Rectal smooth muscle tissue (tissue), 1 donor: ENCODE results near the gene PFKM.
"Not testable (repeated sequence)": the region's sequence is repeated elsewhere in the genome, so short reads cannot be mapped to it uniquely, and the experiment has no call there.

Experiments
- H3K27ac ChIP-seq: one replicate; pipeline ENCODE4 v1.7.0; 2013; ENCODE audit warnings: low read depth, low read length, inconsistent platforms
- H3K27me3 ChIP-seq: one replicate; pipeline ENCODE4 v1.7.0; 2013; ENCODE audit warnings: low read length; ENCODE audit not compliant: control insufficient read depth, insufficient read depth
- H3K36me3 ChIP-seq: one replicate; pipeline ENCODE4 v1.7.0; 2013; ENCODE audit warnings: low read length; ENCODE audit not compliant: control insufficient read depth, insufficient read depth
- H3K4me1 ChIP-seq: one replicate; pipeline ENCODE4 v1.7.0; 2013; ENCODE audit warnings: low read length; ENCODE audit not compliant: control insufficient read depth, insufficient read depth
- H3K4me3 ChIP-seq: one replicate; pipeline ENCODE4 v1.7.0; 2013; ENCODE audit warnings: low read length
- H3K9ac ChIP-seq: one replicate; pipeline ENCODE4 v1.7.0; 2013; ENCODE audit warnings: low read length

Gene PFKM

DNA sequence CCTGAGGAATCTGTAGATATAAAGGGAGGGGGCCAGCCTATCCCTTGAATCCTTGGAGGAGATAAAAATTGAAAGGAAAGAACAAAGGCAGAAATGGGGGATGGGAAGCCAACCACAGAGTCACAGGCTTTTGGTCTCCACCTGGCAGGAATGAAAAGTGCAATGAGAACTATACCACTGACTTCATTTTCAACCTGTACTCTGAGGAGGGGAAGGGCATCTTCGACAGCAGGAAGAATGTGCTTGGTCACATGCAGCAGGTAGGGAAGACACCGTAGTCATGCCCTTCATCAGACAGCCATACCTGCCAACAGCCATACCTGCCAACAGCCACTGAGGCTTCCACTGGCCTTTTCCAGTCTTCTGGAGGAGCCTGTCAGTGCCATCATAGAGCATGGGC, 24.7 kb downstream of the PFKM start:
- H3K27ac ChIP-seq: no peak overlapping the region
- H3K36me3 ChIP-seq: peaks cover 26% of the 10 kb centered on the region
- H3K4me1 ChIP-seq: no peaks in the 10 kb centered on the region
- no peak overlapping the region for H3K4me3 ChIP-seq
- no peaks in the 10 kb centered on the region for H3K27me3 ChIP-seq
- H3K9ac ChIP-seq: no peak overlapping the region

DNA sequence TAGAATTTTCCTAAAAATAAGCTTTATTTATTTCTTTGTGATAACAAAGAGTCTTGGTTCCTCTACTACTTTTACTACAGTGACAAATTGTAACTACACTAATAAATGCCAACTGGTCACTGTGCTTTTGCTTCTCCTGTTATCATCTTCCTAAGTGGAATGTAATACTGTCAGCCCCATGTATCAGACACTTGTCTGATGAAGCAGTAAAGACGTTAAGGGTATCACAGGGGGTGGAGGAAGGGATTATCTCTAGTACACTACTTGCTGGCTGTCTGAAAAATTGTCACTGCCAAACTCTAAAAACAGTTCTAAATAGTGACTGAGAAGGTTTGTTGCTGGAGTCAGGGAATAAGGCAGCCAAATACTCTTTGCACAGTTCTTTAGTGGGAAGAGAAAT, 26.8 kb downstream of the PFKM start:
- Histone ChIP-seq H3K4me3 (no peak overlapping the region), H3K27ac (no peak overlapping the region), H3K36me3 (peaks cover 38% of the 10 kb centered on the region), H3K27me3 (no peaks in the 10 kb centered on the region), H3K4me1 (no peaks in the 10 kb centered on the region), H3K9ac (no peak overlapping the region)

DNA sequence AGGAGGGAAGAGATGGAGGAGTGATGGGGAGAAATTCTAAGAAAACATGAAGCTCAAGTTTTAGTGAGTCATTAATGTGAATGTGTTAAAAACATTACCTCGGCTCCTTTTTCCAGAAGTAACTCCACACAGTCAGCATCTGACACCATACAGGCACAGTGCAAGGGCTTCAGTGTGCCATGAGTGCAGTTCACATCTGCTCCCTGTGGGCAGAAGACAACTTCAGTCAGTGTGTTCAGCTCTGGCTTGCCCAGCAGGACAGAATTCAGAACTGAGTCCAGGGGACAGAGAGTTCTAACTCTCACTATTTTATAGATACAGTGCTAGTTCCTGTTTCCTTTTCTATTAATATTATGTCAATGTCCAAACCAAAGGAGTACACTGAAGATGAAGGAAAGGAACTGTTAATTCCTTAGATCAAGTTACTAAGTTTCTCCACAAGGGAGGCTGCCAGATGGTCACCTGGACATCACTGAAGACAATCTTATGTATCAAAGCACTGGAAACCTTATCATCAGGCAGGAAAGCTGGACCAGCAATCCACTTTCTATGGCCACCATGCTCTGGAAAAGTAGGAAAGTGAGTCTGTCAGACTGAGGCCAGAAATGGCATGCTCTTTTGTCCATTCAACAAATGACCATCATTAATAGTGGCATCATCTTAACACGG, 32.1 kb downstream of the PFKM start:
- no peak overlapping the region for H3K27ac ChIP-seq
- no peak overlapping the region for H3K4me3 ChIP-seq
- no peaks in the 10 kb centered on the region for H3K27me3 ChIP-seq
- peaks cover under 1% of the 10 kb centered on the region for H3K4me1 ChIP-seq
- H3K9ac ChIP-seq: no peak overlapping the region
- peaks cover 32% of the 10 kb centered on the region for H3K36me3 ChIP-seq

GRCh38 chr12:48155786-48156185, 36.6 kb downstream of the PFKM start:
- peaks cover 15% of the 10 kb centered on the region for H3K36me3 ChIP-seq
- H3K4me1 ChIP-seq, H3K27me3 ChIP-seq, H3K9ac ChIP-seq, H3K27ac ChIP-seq, H3K4me3 ChIP-seq: not testable (repeated sequence)

- Histone ChIP-seq H3K4me1 (peaks cover 3% of the 10 kb centered on the region), H3K27ac (peak overlapping the region; percentile 96), H3K27me3 (no peaks in the 10 kb centered on the region), H3K9ac (peak overlapping the region; percentile 67), H3K36me3 (peaks cover 7% of the 10 kb centered on the region), H3K4me3 (peak overlapping the region; percentile 100)
Measured at GRCh38 chr12:48156652-48157017, 37.5 kb downstream of the PFKM start.

DNA sequence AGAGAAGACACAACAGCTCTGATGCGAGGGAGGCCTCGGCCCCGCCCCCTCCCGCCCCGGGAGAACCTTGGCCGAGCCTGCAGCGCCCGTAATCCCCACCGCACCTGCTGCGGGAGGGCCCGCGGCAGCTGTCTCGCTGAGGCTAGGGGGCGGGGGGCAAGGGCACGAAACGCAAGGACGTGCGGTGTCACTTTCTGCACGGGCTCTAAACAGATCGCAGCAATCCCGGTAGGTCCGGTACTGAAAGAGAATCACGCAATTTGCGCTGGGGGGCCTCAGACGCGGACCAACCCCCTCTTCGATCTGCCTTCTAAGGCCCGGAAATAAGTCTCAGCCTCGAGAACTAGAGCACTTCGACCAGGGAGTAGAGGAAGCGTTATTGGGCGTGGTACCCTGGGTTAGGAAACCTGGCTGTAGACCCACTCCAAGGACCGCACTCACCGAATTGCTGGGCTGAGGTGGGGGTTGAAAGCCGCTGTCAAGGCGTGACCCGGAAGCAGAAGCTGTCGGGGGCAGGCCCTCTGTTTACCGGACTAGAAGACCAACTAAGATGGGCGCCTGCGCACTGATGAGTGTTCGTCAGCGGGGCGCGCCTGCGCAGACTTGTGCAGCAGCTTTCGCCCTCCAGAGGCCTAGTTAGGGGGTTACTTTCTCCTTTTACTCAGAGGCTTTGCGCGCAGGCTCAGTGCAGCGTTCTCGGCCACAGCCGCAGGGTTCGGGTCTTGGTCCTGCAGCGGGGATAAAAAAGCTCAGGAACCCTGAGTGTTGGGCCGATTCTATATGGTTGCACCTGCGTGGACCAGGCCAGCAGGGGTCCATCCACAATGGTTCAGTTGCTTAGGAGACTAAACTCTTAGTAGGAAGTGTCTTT, 38.1 kb downstream of the PFKM start, which contains the start of gene ASB8:
Gene ASB8, minus strand, starts transcription at position 498 of the 871 bp plus-strand sequence. CDS start 4,019 bp downstream, outside the sequence.
- H3K4me3 ChIP-seq: peak within 1 kb of the TSS; percentile 100
- H3K27me3 ChIP-seq: no peaks in the 10 kb centered on the region
- peaks cover 3% of the 10 kb centered on the region for H3K4me1 ChIP-seq
- H3K27ac ChIP-seq: peak within 1 kb of the TSS; percentile 96
- H3K36me3 ChIP-seq: peaks cover 5% of the 10 kb centered on the region
- peak within 1 kb of the TSS; percentile 94 for H3K9ac ChIP-seq

DNA sequence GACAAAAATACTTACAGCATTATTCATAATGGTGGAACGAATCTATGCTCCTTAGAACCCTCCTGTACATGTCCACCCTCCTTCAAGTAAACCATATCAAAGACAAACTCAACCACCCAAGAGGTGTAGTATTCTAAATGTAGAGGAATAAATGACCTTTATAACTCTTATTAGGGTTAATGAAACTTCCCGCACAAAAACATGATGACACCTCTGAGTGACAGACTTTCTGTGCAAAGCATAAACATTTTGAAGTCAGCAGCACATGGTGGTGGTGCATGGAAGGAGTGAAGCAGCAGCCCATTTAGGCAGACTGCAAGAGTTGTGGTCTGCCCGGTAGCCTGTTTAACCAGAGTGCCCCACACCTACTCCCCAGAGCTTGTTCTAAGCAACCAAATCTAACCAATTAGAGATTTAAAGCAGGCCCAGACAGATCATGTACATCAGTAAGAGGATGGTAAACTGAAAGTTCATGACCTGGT, 38.8 kb downstream of the PFKM start:
- no peak overlapping the region for H3K9ac ChIP-seq
- H3K36me3 ChIP-seq: peaks cover 5% of the 10 kb centered on the region
- H3K27me3 ChIP-seq: no peaks in the 10 kb centered on the region
- peaks cover 3% of the 10 kb centered on the region for H3K4me1 ChIP-seq
- peak overlapping the region; percentile 100 for H3K4me3 ChIP-seq
- peak overlapping the region; percentile 88 for H3K27ac ChIP-seq

- Histone ChIP-seq H3K4me3 (no peak overlapping the region), H3K27me3 (no peaks in the 10 kb centered on the region), H3K4me1 (peaks cover 3% of the 10 kb centered on the region), H3K27ac (no peak overlapping the region), H3K9ac (no peak overlapping the region), H3K36me3 (peaks cover 2% of the 10 kb centered on the region)
Measured at GRCh38 chr12:48160046-48160445, 40.9 kb downstream of the PFKM start.

- Histone ChIP-seq H3K27ac (no peak overlapping the region), H3K9ac (no peak overlapping the region), H3K27me3 (no peaks in the 10 kb centered on the region), H3K36me3 (peaks cover 2% of the 10 kb centered on the region), H3K4me1 (peaks cover 3% of the 10 kb centered on the region), H3K4me3 (no peak overlapping the region)
Measured at GRCh38 chr12:48160807-48161206, 41.6 kb downstream of the PFKM start.

DNA sequence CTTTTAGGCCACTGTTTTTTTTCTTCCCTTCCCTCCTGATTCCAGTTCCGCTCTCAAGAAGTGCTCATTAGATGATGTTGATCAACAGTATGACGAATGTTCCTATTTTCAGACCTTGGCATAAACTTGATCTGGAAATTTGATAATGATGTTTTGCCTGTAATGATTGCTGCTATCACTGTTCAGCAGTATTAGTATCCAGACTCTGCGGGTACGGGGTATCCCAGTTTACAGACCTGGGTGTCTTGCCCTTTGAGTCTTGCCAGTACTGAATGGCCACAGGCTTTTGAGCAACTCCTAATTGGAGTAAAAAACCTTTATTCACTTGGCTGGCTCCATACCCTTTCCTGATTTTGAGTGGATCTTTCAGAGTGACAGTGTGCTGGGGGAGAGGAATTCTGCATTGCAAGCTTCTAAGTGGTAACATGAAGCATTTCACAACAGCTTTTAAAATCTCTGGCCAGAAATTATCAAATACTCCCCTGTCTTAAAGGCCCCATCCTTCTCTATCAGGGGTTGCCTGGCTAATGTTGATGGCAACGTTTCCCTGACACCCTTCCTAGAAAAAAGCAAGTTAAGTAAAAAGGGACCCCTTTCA, 44.1 kb downstream of the PFKM start:
- no peak overlapping the region for H3K4me3 ChIP-seq
- H3K9ac ChIP-seq: no peak overlapping the region

DNA sequence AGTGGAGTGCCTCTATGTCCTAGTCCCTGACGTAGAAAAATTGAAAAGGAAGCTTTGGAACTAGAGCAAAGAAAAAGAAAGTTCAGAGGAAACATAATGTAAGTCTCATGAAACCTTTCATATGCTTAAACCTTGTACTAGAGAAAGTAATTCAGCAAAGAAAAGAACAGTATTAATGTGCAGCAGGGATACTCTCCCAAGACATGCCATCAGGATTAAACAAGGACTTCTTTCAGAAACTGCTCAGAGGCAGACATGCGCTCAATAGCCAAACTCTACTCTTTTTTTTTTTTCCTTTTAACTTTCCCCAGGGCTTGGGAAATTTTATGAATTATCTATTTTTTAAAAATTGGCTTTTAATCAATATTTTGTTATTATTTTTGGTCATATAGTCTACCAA, 45.3 kb downstream of the PFKM start:
- H3K9ac ChIP-seq: no peak overlapping the region

More for the DNA sequence above, 44.1 kb downstream of the PFKM start:
- no peaks in the 10 kb centered on the region for H3K36me3 ChIP-seq
- H3K4me1 ChIP-seq: no peaks in the 10 kb centered on the region
- no peaks in the 10 kb centered on the region for H3K27me3 ChIP-seq
- H3K27ac ChIP-seq: no peak overlapping the region

More for the DNA sequence above, 45.3 kb downstream of the PFKM start:
- Histone ChIP-seq H3K27ac (no peak overlapping the region), H3K4me3 (no peak overlapping the region), H3K36me3 (no peaks in the 10 kb centered on the region), H3K27me3 (peaks cover 2% of the 10 kb centered on the region), H3K4me1 (no peaks in the 10 kb centered on the region)
